ENCODE data around the gene E2F2. TPM values are rescaled to one million over a fixed set of nuclear protein-coding genes. Genes with fewer than 3 reads are reported as not detected.

E2F2 gene
- total RNA-seq, 1 donor: under 0.01 TPM

- Histone ChIP-seq H3K27me3 (ENCODE audit: insufficient read depth, low read length) (peaks cover 14% of the 10 kb centered on the region), H2AFZ (ENCODE audit: low read length) (no peak overlapping the region), H3K4me1 (ENCODE audit: insufficient read depth, low read length) (peaks cover 3% of the 10 kb centered on the region), H3K79me2 (ENCODE audit: insufficient read depth, low read length) (no peaks in the 10 kb centered on the region), H3K9me3 (ENCODE audit: low read depth, low read length) (no peaks in the 10 kb centered on the region), H3K27ac (ENCODE audit: low read depth, low read length) (no peak overlapping the region), H4K20me1 (ENCODE audit: insufficient read depth, low read length) (no peaks in the 10 kb centered on the region), H3K4me2 (ENCODE audit: insufficient read depth, low read length) (no peak overlapping the region), H3K36me3 (ENCODE audit: insufficient read depth, low read length) (no peaks in the 10 kb centered on the region), H3K4me3 (ENCODE audit: insufficient read depth, low read length) (no peak overlapping the region)
- no peak for DNase-seq (ENCODE audit: insufficient read length, low spot score, missing footprints)
- no peak for TF ChIP-seq CTCF (IDR thresholded peaks at IDR 0.05; ENCODE audit: extremely low read depth, low read depth, low read length)
These were observed 41.2 kb downstream of the E2F2 start for GRCh38 chr1:23489842-23490241.

GRCh38 chr1:23485002-23485332 is 46.1 kb downstream of the E2F2 start:
- Histone ChIP-seq H3K79me2 (ENCODE audit: insufficient read depth, low read length) (peaks cover 31% of the 10 kb centered on the region), H4K20me1 (ENCODE audit: insufficient read depth, low read length) (peaks cover 12% of the 10 kb centered on the region), H3K4me1 (ENCODE audit: insufficient read depth, low read length) (peaks cover 10% of the 10 kb centered on the region), H3K27me3 (ENCODE audit: insufficient read depth, low read length) (peaks cover 8% of the 10 kb centered on the region), H3K9me3 (ENCODE audit: low read depth, low read length) (no peaks in the 10 kb centered on the region), H3K36me3 (ENCODE audit: insufficient read depth, low read length) (no peaks in the 10 kb centered on the region), H3K4me2 (ENCODE audit: insufficient read depth, low read length) (peak overlapping the region; percentile 77), H3K27ac (ENCODE audit: low read depth, low read length) (no peak overlapping the region), H2AFZ (ENCODE audit: low read length) (peak overlapping the region; percentile 70), H3K4me3 (ENCODE audit: insufficient read depth, low read length) (peak overlapping the region; percentile 80)
- peak; percentile 45 for DNase-seq (ENCODE audit: insufficient read length, low spot score, missing footprints)
- TF ChIP-seq CTCF (IDR thresholded peaks at IDR 0.05; ENCODE audit: extremely low read depth, low read depth, low read length): no peak

GRCh38 chr1:23484253-23485001 is 46.6 kb downstream of the E2F2 start:
- peak; percentile 99 for DNase-seq (ENCODE audit: insufficient read length, low spot score, missing footprints)
- Histone ChIP-seq H3K27ac (ENCODE audit: low read depth, low read length) (no peak overlapping the region), H3K9me3 (ENCODE audit: low read depth, low read length) (no peaks in the 10 kb centered on the region), H3K4me1 (ENCODE audit: insufficient read depth, low read length) (peaks cover 13% of the 10 kb centered on the region), H3K4me2 (ENCODE audit: insufficient read depth, low read length) (peak overlapping the region; percentile 77), H3K27me3 (ENCODE audit: insufficient read depth, low read length) (peaks cover 4% of the 10 kb centered on the region), H4K20me1 (ENCODE audit: insufficient read depth, low read length) (peaks cover 12% of the 10 kb centered on the region), H3K79me2 (ENCODE audit: insufficient read depth, low read length) (peaks cover 31% of the 10 kb centered on the region), H3K36me3 (ENCODE audit: insufficient read depth, low read length) (no peaks in the 10 kb centered on the region), H3K4me3 (ENCODE audit: insufficient read depth, low read length) (peak overlapping the region; percentile 80), H2AFZ (ENCODE audit: low read length) (peak overlapping the region; percentile 87)
- no peak for TF ChIP-seq CTCF (IDR thresholded peaks at IDR 0.05; ENCODE audit: extremely low read depth, low read depth, low read length)

- Histone ChIP-seq H3K36me3 (ENCODE audit: insufficient read depth, low read length) (no peaks in the 10 kb centered on the region), H3K79me2 (ENCODE audit: insufficient read depth, low read length) (peaks cover 31% of the 10 kb centered on the region), H3K27ac (ENCODE audit: low read depth, low read length) (peak within 1 kb of the TSS; percentile 39), H3K27me3 (ENCODE audit: insufficient read depth, low read length) (peaks cover 3% of the 10 kb centered on the region), H3K4me3 (ENCODE audit: insufficient read depth, low read length) (peak within 1 kb of the TSS; percentile 80), H3K4me1 (ENCODE audit: insufficient read depth, low read length) (peaks cover 15% of the 10 kb centered on the region), H3K9me3 (ENCODE audit: low read depth, low read length) (no peaks in the 10 kb centered on the region), H2AFZ (ENCODE audit: low read length) (peak within 1 kb of the TSS; percentile 87), H3K4me2 (ENCODE audit: insufficient read depth, low read length) (peak within 1 kb of the TSS; percentile 94), H4K20me1 (ENCODE audit: insufficient read depth, low read length) (peaks cover 12% of the 10 kb centered on the region)
- peak; percentile 84 for DNase-seq (ENCODE audit: insufficient read length, low spot score, missing footprints)
- TF ChIP-seq CTCF (IDR thresholded peaks at IDR 0.05; ENCODE audit: extremely low read depth, low read depth, low read length): no peak
These were observed 47.4 kb downstream of the E2F2 start, which contains the start of gene ASAP3 for GRCh38 chr1:23483321-23484252. ASAP3 (minus strand) TSS chr1:23484179; CDS start chr1:23484133, 46 bp downstream.

Measured in osteoblast (primary cell).